HTR-8/SVneo (cell line): ENCODE results near the gene IL1RN.

Experiments used
- DNase-seq: peaks from one replicate; pipeline ENCODE4 v3.0.0; 2011; ENCODE audit warnings: low spot score, mixed read lengths; ENCODE audit not compliant: insufficient read length
- FAIRE-seq: peaks from 2 replicates; lab custom pipeline; 2011; peaks lifted over from hg19 to GRCh38; lab: Jason Lieb, UNC

Gene IL1RN

GRCh38 chr2:113169586-113169985, 42.2 kb downstream of the IL1RN start:
- no peak for FAIRE-seq

GRCh38 chr2:113171334-113172075, 44.1 kb downstream of the IL1RN start:
- no peak for FAIRE-seq
- DNase-seq, result no peak

More at GRCh38 chr2:113169586-113169985, 42.2 kb downstream of the IL1RN start:
- DNase-seq, result no peak

- FAIRE-seq, result no peak
Measured at GRCh38 chr2:113172721-113173541, 45.5 kb downstream of the IL1RN start.

GRCh38 chr2:113173542-113174375, 46.4 kb downstream of the IL1RN start, which contains the start of gene PSD4:
PSD4 (plus strand) TSS chr2:113173971; CDS start chr2:113182457, 8,486 bp downstream.
- DNase-seq (no peak), FAIRE-seq (no peak)

More at GRCh38 chr2:113172721-113173541, 45.5 kb downstream of the IL1RN start:
- no peak for DNase-seq

GRCh38 chr2:113174376-113174750, 47.0 kb downstream of the IL1RN start:
- FAIRE-seq (no peak), DNase-seq (no peak)

- FAIRE-seq (no peak), DNase-seq (no peak)
Measured at GRCh38 chr2:113175042-113175628, 47.7 kb downstream of the IL1RN start.

- no peak for DNase-seq
- FAIRE-seq, result no peak
Measured at GRCh38 chr2:113175736-113176695, 48.6 kb downstream of the IL1RN start.

- no peak for DNase-seq
- FAIRE-seq, result no peak
Measured at GRCh38 chr2:113176696-113177355, 49.4 kb downstream of the IL1RN start.

- DNase-seq (no peak), FAIRE-seq (no peak)
Measured at GRCh38 chr2:113178069-113178746, 50.8 kb downstream of the IL1RN start.

GRCh38 chr2:113178891-113179290, 51.5 kb downstream of the IL1RN start:
- FAIRE-seq (no peak), DNase-seq (no peak)

- DNase-seq, result no peak
- no peak for FAIRE-seq
Measured at GRCh38 chr2:113179446-113180045, 52.1 kb downstream of the IL1RN start.

- DNase-seq, result no peak
- no peak for FAIRE-seq
Measured at GRCh38 chr2:113180131-113180946, 52.9 kb downstream of the IL1RN start.

GRCh38 chr2:113181258-113182051, 54.1 kb downstream of the IL1RN start:
- DNase-seq (no peak), FAIRE-seq (no peak)

- no peak for DNase-seq
- no peak for FAIRE-seq
Measured at GRCh38 chr2:113182471-113183260, 55.3 kb downstream of the IL1RN start.

GRCh38 chr2:113183264-113183663, 55.9 kb downstream of the IL1RN start:
- DNase-seq (no peak), FAIRE-seq (no peak)
